NAMALWA (cell line): ENCODE measurements around the gene GALE.
"Not testable (repeated sequence)": the region's sequence is repeated elsewhere in the genome, so short reads cannot be mapped to it uniquely, and the experiment has no call there.

ENCODE experiments used
- DNase-seq: peaks from one replicate; pipeline ENCODE4 v3.0.0-alpha.2; 2015; ENCODE audit warnings: low spot score

The GALE gene

DNA sequence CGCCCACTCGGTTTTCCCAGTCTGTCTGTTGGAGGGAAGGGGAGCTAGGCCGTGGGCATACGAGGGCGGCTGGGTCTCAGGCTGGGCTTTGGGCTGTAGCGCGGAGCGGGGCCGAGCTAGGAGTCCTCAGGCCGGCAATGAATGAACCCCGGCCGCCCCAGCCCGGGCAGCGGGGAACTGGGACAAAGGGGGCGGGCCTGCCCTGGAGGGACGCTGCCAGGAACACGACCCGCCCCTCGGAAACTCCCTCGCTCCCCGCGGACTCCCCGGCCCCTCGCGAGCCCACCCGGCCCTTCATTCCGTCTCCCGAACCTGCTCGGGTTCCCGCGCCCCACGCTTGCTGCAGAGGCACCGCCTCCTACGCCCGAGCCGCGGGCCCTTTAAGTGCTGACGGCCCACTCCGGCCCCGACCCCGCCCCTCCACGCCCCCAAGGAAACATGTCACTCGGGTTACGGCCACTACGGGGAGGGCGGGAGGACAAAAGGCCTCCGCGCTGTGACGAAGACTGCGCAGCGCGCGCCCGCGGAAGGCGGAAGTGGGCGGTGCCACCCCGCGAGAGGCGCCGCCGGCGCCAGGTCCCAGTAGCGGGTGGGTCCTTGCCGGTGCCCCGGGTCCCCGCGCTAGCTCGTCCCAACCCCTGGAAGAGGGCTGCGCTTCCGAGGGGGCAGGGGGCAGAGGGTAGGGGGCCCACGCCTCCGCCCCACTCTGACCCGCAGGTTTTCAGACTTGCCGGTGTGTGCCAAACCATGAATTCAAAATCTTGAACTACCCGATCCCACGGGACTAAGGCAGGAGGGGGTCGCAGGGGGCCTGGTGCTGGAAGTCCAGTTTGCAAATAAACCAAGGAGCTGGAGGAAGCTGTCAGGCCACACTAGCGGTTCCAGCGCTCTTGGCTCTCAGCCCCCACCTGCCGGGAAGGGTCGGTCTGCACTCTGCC is at the start of gene GALE:
Gene GALE (minus strand): TSS at position 355 of the 938 bp plus-strand sequence. CDS start 1,747 bp downstream, outside the sequence.
- peak; percentile 95 for DNase-seq

- no peak for DNase-seq
Observed at GRCh38 chr1:23848673-23849616, 48.4 kb upstream of the GALE start.

GRCh38 chr1:23847482-23848095 is 47.0 kb upstream of the GALE start:
- not testable (repeated sequence) for DNase-seq

DNA sequence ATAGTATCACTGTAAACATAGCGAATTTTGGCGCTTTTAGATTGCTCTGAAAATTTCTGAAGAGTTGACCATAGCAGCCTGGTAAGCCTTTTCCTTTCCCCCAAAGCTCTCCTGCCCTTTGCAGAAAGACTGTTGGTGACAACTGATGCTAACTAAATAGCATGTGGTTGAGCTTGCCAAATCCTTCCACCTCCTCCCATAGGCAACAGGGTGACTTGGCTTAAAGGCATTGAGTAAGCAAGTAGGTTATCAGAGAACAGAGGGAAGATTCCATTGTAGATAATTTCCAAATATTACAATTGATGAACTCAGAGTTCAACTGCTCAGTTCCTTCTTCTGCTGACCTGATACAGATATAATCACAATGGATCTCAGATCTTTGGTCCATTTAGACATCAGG is 44.6 kb upstream of the GALE start:
- DNase-seq = no peak

GRCh38 chr1:23843644-23844043 is 43.1 kb upstream of the GALE start:
- no peak for DNase-seq

GRCh38 chr1:23838401-23838866 is 37.9 kb upstream of the GALE start:
- DNase-seq = peak; percentile 91

GRCh38 chr1:23837908-23838307 is 37.4 kb upstream of the GALE start:
- DNase-seq = no peak

DNA sequence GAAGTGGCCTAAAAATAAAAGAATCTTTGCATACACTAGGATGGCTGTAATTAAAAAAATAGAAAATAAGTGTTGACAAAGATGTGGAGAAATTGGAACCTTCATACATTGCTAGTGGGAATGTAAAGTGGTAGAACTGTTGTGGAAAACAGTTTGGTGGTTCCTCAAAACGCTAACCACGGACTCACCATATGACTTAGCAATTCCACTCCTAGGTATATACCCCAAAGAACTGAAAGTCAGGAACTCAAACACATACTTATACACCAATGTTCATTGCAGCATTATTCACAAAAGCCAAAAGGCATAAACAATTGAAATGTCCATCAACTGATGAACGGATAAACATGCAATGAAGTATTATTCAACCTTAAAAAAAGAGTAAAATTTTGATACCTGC is 35.5 kb upstream of the GALE start:
- no peak for DNase-seq

- DNase-seq = not testable (repeated sequence)
Observed at GRCh38 chr1:23834156-23834555, 33.6 kb upstream of the GALE start.

GRCh38 chr1:23827717-23828116 is 27.2 kb upstream of the GALE start:
- DNase-seq = no peak

DNA sequence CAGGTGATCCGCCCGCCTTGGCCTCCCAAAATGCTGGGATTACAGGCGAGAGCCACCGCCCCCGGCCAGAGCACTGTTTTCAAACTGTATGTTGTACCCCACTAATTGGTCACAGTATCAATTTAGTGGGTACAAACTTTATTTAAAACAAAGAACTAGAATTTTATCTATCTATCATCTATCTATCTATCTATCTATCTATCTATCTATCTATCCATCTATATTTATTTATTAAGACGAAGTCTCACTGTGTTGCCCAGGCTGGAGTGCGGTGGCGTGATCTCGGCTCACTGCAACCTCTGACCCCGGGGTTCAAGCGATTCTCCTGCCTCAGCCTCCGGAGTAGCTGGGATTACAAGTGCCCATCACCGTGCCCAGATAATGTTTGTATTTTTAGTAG is 26.0 kb upstream of the GALE start:
- not testable (repeated sequence) for DNase-seq

- DNase-seq = no peak
Observed at GRCh38 chr1:23825762-23826522, 25.4 kb upstream of the GALE start.

DNA sequence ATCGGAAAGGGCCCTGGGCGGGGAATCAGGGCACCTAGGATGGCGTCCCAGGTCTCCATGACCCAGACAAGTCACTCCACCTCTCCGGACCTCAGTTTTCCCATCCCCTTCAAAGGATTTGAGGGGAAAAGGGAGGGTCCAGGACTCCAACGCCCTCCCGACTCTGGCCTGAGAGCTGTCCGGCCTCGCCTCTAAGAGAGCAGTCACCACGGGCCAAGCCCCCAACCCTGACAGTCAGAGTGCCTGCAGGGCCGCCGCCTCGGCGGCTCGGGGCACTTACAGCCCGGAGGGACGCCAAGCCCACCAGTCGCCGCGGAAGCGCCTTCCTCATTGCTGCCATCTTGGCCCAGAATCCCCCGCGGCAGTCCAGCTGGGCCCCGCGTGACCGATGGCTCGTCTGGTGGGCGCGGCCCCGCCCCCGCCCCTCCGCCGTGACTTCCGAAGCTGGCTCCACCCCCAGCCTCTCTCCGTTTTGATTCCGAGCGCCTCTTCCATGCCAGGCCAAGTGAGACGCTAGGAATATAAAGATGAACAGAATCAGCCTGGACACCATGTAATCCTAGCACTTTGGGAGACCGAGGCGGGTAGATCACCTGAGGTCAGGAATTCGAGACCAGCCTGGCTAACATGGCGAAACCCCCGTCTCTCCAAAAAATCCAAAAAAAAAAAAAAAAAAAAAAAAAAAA is 24.7 kb upstream of the GALE start, which contains the start of gene HMGCL:
Gene HMGCL (minus strand): TSS at position 354 of the 686 bp plus-strand sequence. CDS start 14 bp downstream, at position 340.
- peak; percentile 92 for DNase-seq

GRCh38 chr1:23824711-23825075 is 24.1 kb upstream of the GALE start:
- DNase-seq = no peak

DNA sequence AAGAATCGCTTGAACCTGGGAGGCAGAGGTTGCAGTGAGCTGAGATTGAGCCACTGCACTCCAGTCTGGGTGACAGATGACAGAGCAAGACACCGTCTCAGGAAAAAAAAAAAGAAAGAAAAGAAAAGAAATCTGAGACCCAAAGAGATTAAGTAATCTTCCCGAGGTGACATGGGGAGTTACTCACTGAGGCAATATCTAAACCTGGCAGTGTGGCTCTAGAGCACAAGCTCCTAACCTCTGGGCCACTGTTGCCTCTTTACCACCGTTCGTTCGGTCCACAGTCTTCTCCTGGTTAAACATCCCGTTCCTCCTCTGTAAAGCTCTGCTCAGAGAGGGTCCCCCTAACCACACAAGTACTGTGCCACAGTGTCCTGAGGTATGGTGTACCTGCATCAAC is 23.2 kb upstream of the GALE start:
- DNase-seq = no peak

DNA sequence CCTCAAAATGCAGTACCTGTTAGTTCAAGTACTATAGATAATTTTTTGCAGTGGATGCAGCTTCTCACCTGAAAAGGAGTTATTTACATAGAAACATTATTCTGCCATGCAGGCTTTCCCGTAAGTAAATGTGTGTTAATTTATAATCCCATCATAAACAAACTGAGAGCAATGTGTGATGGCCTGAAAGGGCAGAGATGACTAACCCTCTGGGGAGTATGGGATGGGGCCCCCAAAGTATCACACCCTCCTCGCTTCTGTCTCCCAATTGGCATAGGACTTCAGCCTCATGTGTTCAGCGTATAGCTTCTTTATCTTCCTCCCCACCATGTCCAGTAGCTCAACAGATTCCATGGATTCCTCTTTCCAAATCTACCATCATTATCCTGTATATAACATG is 17.1 kb upstream of the GALE start:
- DNase-seq = no peak

DNA sequence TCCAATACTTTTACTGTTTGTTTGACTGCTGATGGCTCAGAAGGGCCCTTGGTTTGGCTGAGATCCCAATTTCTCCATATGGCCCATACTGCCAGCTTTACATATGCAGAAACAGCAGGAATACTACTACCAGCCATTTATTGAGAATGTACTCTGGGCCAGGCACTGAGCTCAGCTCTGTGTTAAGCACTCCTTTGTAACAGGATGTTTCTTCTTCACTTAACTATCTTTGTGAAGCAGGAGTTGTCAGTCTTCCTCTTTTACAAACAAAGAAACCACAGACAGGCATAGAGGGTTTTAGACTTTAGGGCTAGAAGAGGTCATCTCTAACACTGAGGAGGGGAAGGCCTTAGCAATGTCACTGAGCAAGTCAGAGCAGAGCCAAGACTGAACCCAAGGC is 16.4 kb upstream of the GALE start:
- no peak for DNase-seq

DNA sequence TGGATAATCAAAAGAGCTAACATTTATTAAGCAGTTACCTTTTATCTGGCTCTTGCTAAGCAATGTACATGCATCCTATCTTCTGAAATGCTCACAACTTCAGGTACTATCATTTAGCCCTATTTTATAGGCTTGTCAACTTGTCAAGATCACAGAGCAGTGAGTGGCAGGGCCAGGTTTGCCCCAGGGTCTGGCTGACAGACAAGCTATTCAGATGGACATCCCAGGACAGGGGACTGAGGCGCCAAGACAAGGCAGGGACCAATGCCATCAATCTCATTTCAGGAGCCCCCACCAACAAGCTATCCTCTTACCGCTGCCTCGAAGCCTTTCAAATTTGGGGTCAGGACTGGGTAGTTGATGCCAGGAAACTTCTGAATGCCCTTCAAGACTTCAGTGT is 15.8 kb upstream of the GALE start:
- no peak for DNase-seq

- DNase-seq = no peak
Observed at GRCh38 chr1:23814016-23814415, 13.5 kb upstream of the GALE start.

- peak; percentile 85 for DNase-seq
Observed at GRCh38 chr1:23810818-23811540, 10.4 kb upstream of the GALE start.
